Endothelial cell of umbilical vein (primary cell): ENCODE measurements around the gene CCSER2.

Source experiments
- EZH2 ChIP-seq: IDR thresholded peaks from 2 replicates; pipeline ENCODE4 v1.6.1; 2012; ENCODE audit warnings: borderline replicate concordance, low read depth, mild to moderate bottlenecking, moderate library complexity, low read length, inconsistent platforms; ENCODE audit not compliant: severe bottlenecking
- MAX ChIP-seq: IDR thresholded peaks from 2 replicates; pipeline ENCODE4 v1.6.1; 2011; ENCODE audit not compliant: insufficient read depth, insufficient read length
- MYC ChIP-seq: IDR thresholded peaks from one replicate; pipeline ENCODE4 v1.6.1; 2011; ENCODE audit warnings: mild to moderate bottlenecking, low read depth, low read length
- POLR2A ChIP-seq: IDR thresholded peaks from 2 replicates; pipeline ENCODE4 v1.6.1; 2012; ENCODE audit warnings: low read depth, mild to moderate bottlenecking, control low read depth, low read length
- POLR2AphosphoS5 ChIP-seq: IDR thresholded peaks from 2 replicates; pipeline ENCODE4 v1.6.1; 2012; ENCODE audit warnings: low read depth, mild to moderate bottlenecking, control low read depth, low read length, moderate library complexity; ENCODE audit not compliant: insufficient read depth
- TF ChIP-seq, protein P1 (sequence below), 2 donors: IDR thresholded peaks; 1 replicate in 1 of 2; 2 replicates in 1 of 2; pipeline ENCODE4 v1.5.1; 2011; ENCODE audit warnings: low read length in 2 of 2, mild to moderate bottlenecking in 2 of 2, moderate library complexity in 2 of 2, control low read depth in 1 of 2, inconsistent platforms in 1 of 2, low read depth in 1 of 2; ENCODE audit not compliant: insufficient read depth in 1 of 2; ENCODE audit errors: extremely low read depth in 1 of 2

GRCh38 chr10:84525120-84525806 lies 196.9 kb downstream of the CCSER2 start:
- TF ChIP-seq, protein P1, sequence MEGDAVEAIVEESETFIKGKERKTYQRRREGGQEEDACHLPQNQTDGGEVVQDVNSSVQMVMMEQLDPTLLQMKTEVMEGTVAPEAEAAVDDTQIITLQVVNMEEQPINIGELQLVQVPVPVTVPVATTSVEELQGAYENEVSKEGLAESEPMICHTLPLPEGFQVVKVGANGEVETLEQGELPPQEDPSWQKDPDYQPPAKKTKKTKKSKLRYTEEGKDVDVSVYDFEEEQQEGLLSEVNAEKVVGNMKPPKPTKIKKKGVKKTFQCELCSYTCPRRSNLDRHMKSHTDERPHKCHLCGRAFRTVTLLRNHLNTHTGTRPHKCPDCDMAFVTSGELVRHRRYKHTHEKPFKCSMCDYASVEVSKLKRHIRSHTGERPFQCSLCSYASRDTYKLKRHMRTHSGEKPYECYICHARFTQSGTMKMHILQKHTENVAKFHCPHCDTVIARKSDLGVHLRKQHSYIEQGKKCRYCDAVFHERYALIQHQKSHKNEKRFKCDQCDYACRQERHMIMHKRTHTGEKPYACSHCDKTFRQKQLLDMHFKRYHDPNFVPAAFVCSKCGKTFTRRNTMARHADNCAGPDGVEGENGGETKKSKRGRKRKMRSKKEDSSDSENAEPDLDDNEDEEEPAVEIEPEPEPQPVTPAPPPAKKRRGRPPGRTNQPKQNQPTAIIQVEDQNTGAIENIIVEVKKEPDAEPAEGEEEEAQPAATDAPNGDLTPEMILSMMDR (IDR thresholded peaks at IDR 0.05; ENCODE audit: extremely low read depth in 1 of 2, insufficient read depth in 1 of 2, low read depth in 1 of 2, low read length in 2 of 2): no peak
- no peak for TF ChIP-seq POLR2A
- TF ChIP-seq EZH2: no peak
- no peak for TF ChIP-seq MYC
- no peak for TF ChIP-seq POLR2AphosphoS5
- peak; percentile 65 for TF ChIP-seq MAX
